Measurements from ENCODE around the gene INF2. TPM values are rescaled to one million over a fixed set of nuclear protein-coding genes. Genes with fewer than 3 reads are reported as not detected.
"Not testable (repeated sequence)": the region's sequence is repeated elsewhere in the genome, so short reads cannot be mapped to it uniquely, and the experiment has no call there.

Gene INF2
- total and polyA plus RNA-seq, 9 of the 15 experiments (the other 6 are each of a cell fraction or from before 2014, with no cell fraction given), result 0.56 to 31.3 (median 7.8) TPM

GRCh38 chr14:104666523-104666895 lies 22.9 kb upstream of the INF2 start:
- H3K4me1 ChIP-seq (replicated peaks in 1 of 2; ENCODE audit: control insufficient read depth in 2 of 2, insufficient read depth in 2 of 2, low read length in 2 of 2); BruUV-seq (replicated peaks); H2AFZ ChIP-seq (ENCODE audit: low read depth, low read length); H3K9ac ChIP-seq (ENCODE audit: insufficient read depth in 1 of 2, low read depth in 2 of 2, low read length in 2 of 2); POLR2A ChIA-PET; H3K27ac ChIP-seq (ENCODE audit: extremely low read depth, low read depth, low read length); H4K20me1 ChIP-seq (replicated peaks; ENCODE audit: control insufficient read depth, insufficient read depth, low read length); H3K4me3 ChIP-seq; FAIRE-seq; in situ Hi-C loops (cut with MboI); H3K79me2 ChIP-seq (ENCODE audit: control insufficient read depth, insufficient read depth, low read length); H3K9me3 ChIP-seq (replicated peaks; ENCODE audit: control insufficient read depth, insufficient read depth, low read depth, low read length); intact Hi-C loops (cut with micrococcal nuclease); H3K36me3 ChIP-seq (ENCODE audit: control insufficient read depth, insufficient read depth, low read length); DNase-seq (ENCODE audit: extremely low read depth in 1 of 4, low spot score in 3 of 4); H3K9me1 ChIP-seq (ENCODE audit: control insufficient read depth, insufficient read depth, low read length); CTCF ChIA-PET (ENCODE audit: low intra/inter-chr PET ratio); H3K4me2 ChIP-seq (ENCODE audit: insufficient read depth, low read length): not testable (repeated sequence)
- ATAC-seq, result 0 out of 3 replicates have a peak, but pooled peaks have one; percentile 21
- 11% methylated on average over 5 of the region's 7 CpGs for WGBS (ENCODE audit: insufficient coverage, low coverage, missing lambda C conversion rate)
- TF ChIP-seq EGR1 (conservative IDR thresholded peaks at IDR 0.05) (peak; percentile 74), ARID1B (IDR thresholded peaks at IDR 0.05) (0 out of 2 replicates have a peak, but pooled peaks have one; percentile 11), DPF2 (IDR thresholded peaks at IDR 0.05) (0 out of 2 replicates have a peak, but pooled peaks have one; percentile 28)
- TF ChIP-seq, protein P1, sequence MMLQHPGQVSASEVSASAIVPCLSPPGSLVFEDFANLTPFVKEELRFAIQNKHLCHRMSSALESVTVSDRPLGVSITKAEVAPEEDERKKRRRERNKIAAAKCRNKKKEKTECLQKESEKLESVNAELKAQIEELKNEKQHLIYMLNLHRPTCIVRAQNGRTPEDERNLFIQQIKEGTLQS (IDR thresholded peaks at IDR 0.05), result peak; percentile 58
- TF ChIP-seq, protein P1 (CRISPR knock-in tag; conservative IDR thresholded peaks at IDR 0.05), result not testable (repeated sequence)
- H3K27me3 ChIP-seq (ENCODE audit: control insufficient read depth in 2 of 2, insufficient read depth in 2 of 2, low read length in 2 of 2), result peaks cover 10 to 15% of the 10 kb centered on the region in 2 experiments; a peak in 4 of 5 replicates

- POLR2A ChIA-PET, result no interaction called here
- FAIRE-seq, result no peak
- no TSS peak for BruUV-seq (replicated peaks)
- Histone ChIP-seq H3K9me3 (replicated peaks; ENCODE audit: control insufficient read depth, insufficient read depth, low read depth, low read length) (no peaks in the 10 kb centered on the region), H3K4me3 (no peak overlapping the region), H3K27ac (ENCODE audit: extremely low read depth, low read depth, low read length) (no peak overlapping the region), H4K20me1 (replicated peaks; ENCODE audit: control insufficient read depth, insufficient read depth, low read length) (no peaks in the 10 kb centered on the region), H3K9ac (ENCODE audit: insufficient read depth in 1 of 2, low read depth in 2 of 2, low read length in 2 of 2) (no peak overlapping the region), H3K27me3 (ENCODE audit: control insufficient read depth in 2 of 2, insufficient read depth in 2 of 2, low read length in 2 of 2) (peaks cover 10 to 15% of the 10 kb centered on the region in 2 experiments; a peak in 4 of 5 replicates), H3K9me1 (ENCODE audit: control insufficient read depth, insufficient read depth, low read length) (no peaks in the 10 kb centered on the region), H3K4me2 (ENCODE audit: insufficient read depth, low read length) (no peak overlapping the region), H2AFZ (ENCODE audit: low read depth, low read length) (no peak overlapping the region), H3K36me3 (ENCODE audit: control insufficient read depth, insufficient read depth, low read length) (no peaks in the 10 kb centered on the region), H3K79me2 (ENCODE audit: control insufficient read depth, insufficient read depth, low read length) (no peaks in the 10 kb centered on the region), H3K4me1 (replicated peaks in 1 of 2; ENCODE audit: control insufficient read depth in 2 of 2, insufficient read depth in 2 of 2, low read length in 2 of 2) (peaks cover 0 to 9% of the 10 kb centered on the region in 2 experiments; a peak in 2 of 5 replicates)
- DNase-seq (ENCODE audit: extremely low read depth in 1 of 4, low spot score in 3 of 4), result no peak
- WGBS (ENCODE audit: insufficient coverage, low coverage, missing lambda C conversion rate), result 33% methylated on average over 8 of the region's 12 CpGs
- intact Hi-C loops (cut with micrococcal nuclease), result no loop called here
- CTCF ChIA-PET (ENCODE audit: low intra/inter-chr PET ratio), result no interaction called here
- in situ Hi-C loops (cut with MboI), result no loop called here
- ATAC-seq, result no peak
- TF ChIP-seq ZNF408 (CRISPR knock-in tag; IDR thresholded peaks at IDR 0.05; ENCODE audit: low read depth) (no peak), ZZZ3 (IDR thresholded peaks at IDR 0.05) (no peak), ZMIZ1 (IDR thresholded peaks at IDR 0.05; ENCODE audit: low read depth in 2 of 2, low read length in 2 of 2) (no peak), PTBP1 (IDR thresholded peaks at IDR 0.05; ENCODE audit: low read depth, low read length) (no peak), HDGF (IDR thresholded peaks at IDR 0.05) (no peak), ZNF77 (CRISPR knock-in tag; IDR thresholded peaks at IDR 0.05) (no peak), ELF2 (CRISPR knock-in tag; IDR thresholded peaks at IDR 0.05) (no peak), ZNF778 (CRISPR knock-in tag; IDR thresholded peaks at IDR 0.05) (no peak), ZNF282 (CRISPR knock-in tag; IDR thresholded peaks at IDR 0.05) (no peak), NFIX (CRISPR knock-in tag; IDR thresholded peaks at IDR 0.05; ENCODE audit: low read depth) (no peak)
These were observed 22.4 kb upstream of the INF2 start for GRCh38 chr14:104666981-104667380.

Data from K562 (cell line).